Measurements from ENCODE around the gene MED16.

Gene MED16

GRCh38 chr19:927351-927779, 34.4 kb upstream of the MED16 start:
- no peak for DNase-seq

DNA sequence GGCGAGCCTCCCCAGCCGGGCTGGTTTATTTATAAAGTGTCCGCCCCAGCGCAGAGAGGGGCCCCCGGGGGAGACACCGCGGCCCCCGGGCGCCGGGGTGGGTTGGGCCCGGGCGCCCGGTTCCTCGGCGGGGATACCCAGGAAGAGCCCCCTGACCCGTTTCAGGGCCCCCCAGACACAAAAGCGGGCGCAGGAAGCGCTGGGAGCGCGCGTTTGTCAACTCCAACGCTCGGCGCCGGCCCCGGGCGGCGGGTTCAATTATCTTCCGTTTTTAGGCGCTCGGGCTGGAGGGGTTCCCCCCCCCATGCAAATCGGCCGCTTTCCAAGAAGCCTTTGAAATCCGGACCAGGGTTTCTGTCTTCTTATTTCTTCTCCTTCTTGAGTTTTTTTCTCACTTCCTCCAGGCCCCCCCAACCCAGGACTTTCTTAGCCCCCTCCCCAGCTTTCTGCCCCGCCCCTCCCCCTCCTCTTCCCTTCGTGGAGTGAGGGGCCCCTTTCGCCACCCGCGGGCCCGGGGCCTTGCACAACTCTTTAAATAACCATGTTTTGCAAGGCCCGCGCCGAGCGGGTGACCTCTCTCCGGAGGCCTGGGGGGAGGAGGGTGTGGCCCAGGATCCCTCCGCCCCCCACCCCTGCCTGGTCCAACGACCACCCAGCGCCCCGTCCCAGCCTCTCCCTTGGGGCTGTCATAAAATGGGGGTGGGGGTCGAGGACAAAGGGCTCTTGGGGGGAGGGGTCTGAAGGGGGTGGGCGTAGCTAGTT, 33.8 kb upstream of the MED16 start:
- no peak for DNase-seq

- DNase-seq: no peak
These were observed 33.3 kb upstream of the MED16 start for GRCh38 chr19:926323-926588.

DNA sequence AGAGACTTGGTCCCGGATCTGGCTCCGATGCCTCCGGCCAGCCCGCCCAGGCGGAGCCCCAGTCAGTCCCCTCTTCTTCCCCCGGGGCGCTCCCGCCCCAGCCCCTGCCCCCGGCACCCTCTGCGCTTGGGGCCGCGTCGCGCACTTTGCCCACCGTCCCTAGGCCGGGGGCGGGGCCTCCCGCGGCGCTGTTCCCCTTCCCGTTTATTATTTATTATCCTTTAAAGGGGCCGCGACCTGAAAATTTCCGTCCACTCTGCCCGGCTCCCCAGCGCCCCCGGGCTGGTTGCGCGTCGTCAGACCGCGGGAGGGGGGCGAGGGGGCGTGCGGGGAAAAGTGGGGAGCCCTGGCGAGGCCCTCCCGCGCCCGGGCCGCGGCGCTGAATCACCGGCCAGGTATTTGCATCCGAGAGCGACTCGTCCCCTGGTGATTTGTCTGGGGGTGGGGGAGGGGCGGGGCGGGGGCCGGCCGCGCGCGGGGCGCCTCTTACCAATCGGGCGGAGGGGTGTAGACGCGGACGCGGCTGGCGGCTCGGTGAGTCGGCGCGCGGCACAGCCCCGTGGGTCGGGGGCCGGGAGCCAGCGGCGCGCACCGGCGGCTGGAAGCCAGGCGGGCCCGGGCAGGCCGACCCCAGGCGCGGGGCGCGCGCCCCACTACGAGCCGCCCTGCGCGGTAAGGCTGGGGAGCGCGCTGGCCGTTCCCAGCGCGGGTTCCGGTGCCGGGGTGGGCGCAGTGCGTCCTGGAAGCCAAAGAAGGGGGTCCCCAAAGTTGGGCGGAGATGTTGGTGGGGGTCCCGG, 32.7 kb upstream of the MED16 start, which contains the start of gene ARID3A:
Gene ARID3A (plus strand): TSS at position 510 of the 797 bp plus-strand sequence. CDS start 3,494 bp downstream, outside the sequence.
- DNase-seq: peak; percentile 51

DNA sequence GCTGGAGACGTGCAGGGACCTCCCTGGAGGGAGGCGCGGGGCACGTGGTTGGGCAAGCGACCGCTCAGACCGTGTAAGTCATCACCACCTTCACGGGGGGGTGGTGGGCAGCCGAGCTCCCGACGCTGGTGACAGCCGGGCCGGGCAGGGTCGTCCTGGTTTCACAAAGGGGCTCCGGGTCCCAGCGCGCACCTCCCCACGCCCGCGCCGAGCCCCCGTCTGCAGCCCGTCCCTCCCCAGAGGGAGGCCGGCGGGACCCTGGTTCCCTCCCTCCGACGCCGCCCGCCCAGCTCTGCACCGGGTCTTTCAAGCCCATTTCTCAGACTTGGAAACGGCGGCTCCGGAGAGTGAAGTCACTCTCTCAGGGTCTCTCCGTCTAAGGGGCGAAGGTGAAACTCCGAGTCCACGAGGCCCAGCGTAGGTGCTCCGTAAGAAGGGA, 32.1 kb upstream of the MED16 start:
- DNase-seq: peak; percentile 51

DNA sequence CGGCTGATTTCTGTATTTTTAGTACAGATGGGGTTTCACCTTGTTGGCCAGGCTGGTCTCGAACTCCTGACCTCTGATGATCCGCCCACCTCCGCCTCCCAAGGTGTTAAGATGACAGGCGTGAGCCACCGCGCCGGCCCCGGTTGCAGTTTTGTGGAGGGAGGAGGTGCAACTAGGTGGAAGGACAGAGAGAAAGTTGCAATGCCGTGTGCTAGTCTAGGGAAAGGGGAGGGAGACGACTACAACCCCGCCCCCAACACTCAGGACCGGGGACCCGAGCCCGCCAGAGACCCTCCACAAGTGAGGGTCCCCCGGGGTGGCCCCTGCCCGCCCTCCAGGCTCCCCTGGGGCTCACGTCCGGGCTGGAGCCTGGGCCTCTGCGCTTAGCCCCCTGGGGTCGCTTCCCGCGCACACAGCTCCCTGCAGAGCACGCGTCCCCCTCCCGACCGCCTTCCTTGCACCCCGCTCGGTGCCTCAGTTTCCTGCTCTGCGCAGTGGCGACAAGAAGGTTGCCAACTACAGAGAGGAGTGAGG, 31.6 kb upstream of the MED16 start:
- no peak for DNase-seq

DNA sequence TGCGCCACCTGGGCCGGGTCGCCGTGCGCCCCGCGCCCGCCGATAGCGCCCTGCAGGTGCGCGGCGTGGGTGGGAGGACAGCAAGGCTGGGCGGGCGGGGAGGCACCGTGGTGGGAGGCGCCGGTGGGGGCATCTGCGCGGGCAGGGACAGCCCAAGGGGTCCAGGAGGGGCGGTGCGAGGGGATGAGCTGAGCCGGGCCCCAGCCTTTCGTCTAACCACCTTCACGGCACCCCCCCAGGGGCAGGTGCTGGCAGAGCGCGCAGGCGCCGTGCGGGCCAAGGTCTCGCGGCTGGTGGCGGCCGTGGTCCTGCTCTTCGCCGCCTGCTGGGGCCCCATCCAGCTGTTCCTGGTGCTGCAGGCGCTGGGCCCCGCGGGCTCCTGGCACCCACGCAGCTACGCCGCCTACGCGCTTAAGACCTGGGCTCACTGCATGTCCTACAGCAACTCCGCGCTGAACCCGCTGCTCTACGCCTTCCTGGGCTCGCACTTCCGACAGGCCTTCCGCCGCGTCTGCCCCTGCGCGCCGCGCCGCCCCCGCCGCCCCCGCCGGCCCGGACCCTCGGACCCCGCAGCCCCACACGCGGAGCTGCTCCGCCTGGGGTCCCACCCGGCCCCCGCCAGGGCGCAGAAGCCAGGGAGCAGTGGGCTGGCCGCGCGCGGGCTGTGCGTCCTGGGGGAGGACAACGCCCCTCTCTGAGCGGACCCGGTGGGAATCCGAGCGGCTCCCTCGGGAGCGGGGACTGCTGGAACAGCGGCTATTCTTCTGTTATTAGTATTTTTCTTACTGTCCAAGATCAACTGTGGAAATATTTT, 27.3 kb upstream of the MED16 start:
- DNase-seq: peak; percentile 20

DNA sequence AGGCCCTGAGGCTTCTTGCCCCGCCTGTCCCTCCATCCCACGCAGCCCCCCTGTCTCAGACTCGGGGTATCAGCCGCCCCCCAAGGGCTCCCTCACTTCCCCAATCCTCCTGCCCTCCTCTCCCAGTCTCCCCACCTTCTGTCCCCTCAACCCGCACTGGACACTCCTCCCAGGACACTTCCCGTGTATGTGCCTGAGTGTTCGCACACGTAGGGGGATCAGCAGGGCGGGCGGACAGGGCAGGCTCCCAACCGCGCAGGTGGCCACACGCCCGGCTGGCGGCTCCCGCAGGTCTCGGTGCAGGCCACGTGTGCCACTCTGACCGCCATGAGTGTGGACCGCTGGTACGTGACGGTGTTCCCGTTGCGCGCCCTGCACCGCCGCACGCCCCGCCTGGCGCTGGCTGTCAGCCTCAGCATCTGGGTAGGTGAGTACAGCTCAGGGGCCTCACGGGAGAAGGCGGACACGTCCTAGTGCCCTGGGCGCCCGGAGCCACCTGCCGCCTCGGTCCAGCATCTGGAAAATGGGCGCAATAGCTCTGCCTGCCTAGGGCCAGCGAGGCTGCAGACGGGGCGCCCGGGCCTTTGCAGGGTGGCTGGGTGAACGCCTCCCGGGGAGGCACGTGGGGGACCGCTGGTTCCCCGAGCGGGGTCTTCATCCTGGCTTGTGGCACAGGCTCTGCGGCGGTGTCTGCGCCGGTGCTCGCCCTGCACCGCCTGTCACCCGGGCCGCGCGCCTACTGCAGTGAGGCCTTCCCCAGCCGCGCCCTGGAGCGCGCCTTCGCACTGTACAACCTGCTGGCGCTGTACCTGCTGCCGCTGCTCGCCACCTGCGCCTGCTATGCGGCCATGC, 26.4 kb upstream of the MED16 start:
- no peak for DNase-seq

DNA sequence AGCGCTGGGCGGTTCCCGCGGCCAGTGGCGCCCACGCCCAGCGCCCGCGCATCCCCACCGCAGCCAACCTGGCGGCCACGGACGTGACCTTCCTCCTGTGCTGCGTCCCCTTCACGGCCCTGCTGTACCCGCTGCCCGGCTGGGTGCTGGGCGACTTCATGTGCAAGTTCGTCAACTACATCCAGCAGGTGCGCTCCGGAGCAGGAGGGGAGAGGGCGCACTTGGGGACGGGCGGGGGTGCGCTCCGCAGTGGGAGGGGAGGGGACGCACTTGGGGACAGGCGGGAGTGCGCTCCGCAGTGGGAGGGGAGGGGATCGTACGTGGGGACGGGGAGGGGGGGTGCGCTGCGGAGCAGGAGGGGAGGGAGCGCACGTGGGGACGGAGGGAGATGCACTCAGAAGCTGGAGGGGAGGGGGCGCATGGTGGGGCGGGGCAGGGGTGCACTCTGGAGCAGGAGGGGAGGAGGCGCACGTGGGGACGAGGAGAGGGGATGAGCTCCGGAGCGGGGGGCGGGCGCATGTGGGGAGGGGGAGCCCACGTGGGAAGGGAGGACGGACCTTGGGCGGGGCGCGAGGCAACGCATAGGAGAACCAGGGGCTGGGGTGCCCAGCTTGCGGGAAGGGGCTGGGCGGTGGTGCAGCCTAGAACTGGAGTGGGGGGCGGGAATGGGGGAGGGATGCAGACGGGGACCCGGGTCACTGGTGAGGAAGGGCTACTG, 25.7 kb upstream of the MED16 start:
- DNase-seq: no peak

DNA sequence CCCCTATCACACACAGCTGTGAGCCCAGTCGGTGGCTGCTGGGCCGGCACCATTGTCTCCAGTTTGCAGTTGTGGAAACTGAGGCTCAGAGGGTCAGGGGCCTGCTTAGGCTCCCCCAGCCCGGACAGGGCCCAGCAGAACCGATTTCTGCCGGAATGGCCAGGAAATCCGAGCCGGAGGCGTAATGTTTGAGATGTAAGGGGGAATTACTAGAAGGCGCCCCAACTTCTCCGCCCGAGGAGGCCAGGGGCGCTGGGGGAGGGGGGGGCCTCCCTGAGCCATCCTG, 25.1 kb upstream of the MED16 start:
- DNase-seq: no peak

DNA sequence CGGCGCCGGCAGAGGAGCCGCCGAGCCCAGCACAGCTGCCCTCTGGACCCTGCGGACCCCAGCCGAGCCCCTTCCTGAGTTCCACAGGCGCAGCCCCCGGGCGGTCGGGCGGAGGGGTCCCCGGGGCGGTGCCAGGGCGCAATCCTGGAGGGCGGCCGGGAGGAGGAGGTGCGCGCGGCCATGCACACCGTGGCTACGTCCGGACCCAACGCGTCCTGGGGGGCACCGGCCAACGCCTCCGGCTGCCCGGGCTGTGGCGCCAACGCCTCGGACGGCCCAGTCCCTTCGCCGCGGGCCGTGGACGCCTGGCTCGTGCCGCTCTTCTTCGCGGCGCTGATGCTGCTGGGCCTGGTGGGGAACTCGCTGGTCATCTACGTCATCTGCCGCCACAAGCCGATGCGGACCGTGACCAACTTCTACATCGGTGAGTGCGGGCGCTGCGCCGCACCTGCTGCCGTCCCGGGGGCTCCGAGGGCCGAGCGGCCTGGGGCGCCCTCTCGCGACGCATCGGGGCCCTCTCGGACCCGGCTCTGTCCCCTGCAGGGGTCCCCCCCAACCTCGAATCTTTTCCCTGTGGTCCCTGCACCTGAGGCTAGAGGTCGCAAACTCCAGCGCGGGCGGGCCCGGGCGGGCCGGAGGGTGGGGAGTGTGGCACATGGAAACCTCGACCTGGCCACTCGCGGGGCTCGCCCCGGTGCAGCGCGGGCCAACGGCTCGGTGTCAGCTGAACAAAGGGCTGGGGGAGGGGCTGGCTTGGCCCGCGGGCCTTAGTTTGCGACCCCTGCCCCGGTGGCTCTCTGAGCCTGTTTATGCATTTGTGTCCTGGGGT, 24.6 kb upstream of the MED16 start, which contains the start of gene KISS1R:
Gene KISS1R (plus strand): TSS at position 11 of the 829 bp plus-strand sequence. CDS start 170 bp downstream, at position 181.
- peak; percentile 61 for DNase-seq

- no peak for DNase-seq
These were observed 23.8 kb upstream of the MED16 start for GRCh38 chr19:916645-917322.

- DNase-seq: no peak
These were observed 20.2 kb upstream of the MED16 start, which contains the start of gene R3HDM4 for GRCh38 chr19:913080-913748. R3HDM4 (minus strand) TSS chr19:913219; CDS start chr19:913157, 62 bp downstream.

GRCh38 chr19:912181-913079, 19.4 kb upstream of the MED16 start:
- no peak for DNase-seq

DNA sequence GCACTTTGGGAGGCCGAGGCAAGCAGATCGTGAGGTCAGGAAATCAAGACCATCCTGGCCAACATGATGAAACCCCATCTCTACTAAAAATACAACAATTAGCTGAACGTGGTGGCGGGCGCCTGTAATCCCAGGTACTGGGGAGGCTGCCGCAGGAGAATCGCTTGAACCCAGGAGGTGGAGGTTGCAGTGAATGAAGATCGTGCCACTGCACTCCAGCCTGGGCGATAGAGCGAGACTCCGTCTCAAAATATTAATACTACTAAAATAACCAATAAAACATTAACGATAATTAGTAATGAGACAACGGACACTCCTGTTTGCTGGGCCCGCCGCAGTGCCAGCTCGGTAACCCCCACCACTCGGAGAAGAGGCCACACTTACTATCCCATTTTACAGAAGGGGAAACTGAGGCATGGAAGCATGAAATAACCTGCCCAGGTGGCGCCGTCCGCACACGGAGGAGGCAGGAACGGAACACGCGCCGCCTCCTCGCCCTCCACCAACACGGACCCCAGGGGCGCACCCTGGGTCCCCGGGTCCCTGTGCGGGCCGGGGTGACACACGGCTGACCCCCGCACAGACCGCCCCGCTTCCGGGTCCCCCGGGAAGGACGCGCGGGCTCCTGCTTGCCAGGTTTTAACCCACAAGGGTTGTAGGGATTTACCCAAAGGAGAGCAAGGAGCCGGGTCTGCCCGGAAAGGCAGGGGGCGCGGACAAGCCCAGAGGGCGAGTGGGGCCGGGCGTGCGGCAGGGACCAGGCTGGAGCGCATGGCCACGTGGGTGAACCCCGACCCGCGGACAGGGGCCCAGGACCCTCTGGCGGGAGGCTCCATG, 18.4 kb upstream of the MED16 start:
- no peak for DNase-seq

- no peak for DNase-seq
These were observed 14.3 kb upstream of the MED16 start for GRCh38 chr19:907183-907853.

DNA sequence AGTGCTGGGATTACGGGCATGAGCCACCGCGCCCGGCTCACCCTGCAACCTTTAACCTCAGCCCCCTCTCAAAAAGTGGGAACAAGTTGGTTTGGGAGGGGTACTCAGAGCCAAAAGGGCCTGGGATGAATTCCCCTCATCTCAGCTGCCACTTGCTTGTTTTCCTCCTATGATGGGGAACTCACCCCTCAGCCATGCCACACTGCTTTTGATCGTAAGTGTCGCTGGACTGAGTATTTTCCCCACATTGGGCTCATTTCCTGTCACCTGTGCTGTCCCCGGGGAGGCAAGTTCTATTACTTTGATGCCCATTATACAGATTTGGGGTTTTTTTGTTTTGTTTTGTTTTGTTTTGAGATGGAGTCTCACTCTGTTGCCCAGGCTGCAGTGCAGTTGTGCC, 13.5 kb upstream of the MED16 start:
- DNase-seq: no peak

Measured in DMS79 (cell line).